Raji (cell line): Measurements from ENCODE around the gene SF3A1.

ENCODE experiments used
- POLR2A ChIP-seq: IDR thresholded peaks from 2 replicates; pipeline ENCODE4 v1.6.1; 2011; ENCODE audit warnings: low read depth, low read length, control low read depth; ENCODE audit not compliant: insufficient read depth

Gene SF3A1

GRCh38 chr22:30305906-30306626 is 50.6 kb downstream of the SF3A1 start:
- no peak for TF ChIP-seq POLR2A

GRCh38 chr22:30305519-30305905 is 51.2 kb downstream of the SF3A1 start:
- peak; percentile 92 for TF ChIP-seq POLR2A

GRCh38 chr22:30304495-30305244 is 52.0 kb downstream of the SF3A1 start:
- TF ChIP-seq POLR2A = no peak

- no peak for TF ChIP-seq POLR2A
Measured at GRCh38 chr22:30302810-30303138, 53.9 kb downstream of the SF3A1 start.

GRCh38 chr22:30301995-30302809 is 54.5 kb downstream of the SF3A1 start:
- TF ChIP-seq POLR2A = no peak

- no peak for TF ChIP-seq POLR2A
Measured at GRCh38 chr22:30299322-30299721, 57.4 kb downstream of the SF3A1 start.

- no peak for TF ChIP-seq POLR2A
Measured at GRCh38 chr22:30297991-30298701, 58.5 kb downstream of the SF3A1 start.

GRCh38 chr22:30297276-30297990 is 59.3 kb downstream of the SF3A1 start:
- no peak for TF ChIP-seq POLR2A

- TF ChIP-seq POLR2A = no peak
Measured at GRCh38 chr22:30296833-30297232, 59.9 kb downstream of the SF3A1 start.

- no peak for TF ChIP-seq POLR2A
Measured at GRCh38 chr22:30296324-30296723, 60.4 kb downstream of the SF3A1 start.

- no peak for TF ChIP-seq POLR2A
Measured at GRCh38 chr22:30295576-30295975, 61.1 kb downstream of the SF3A1 start.

GRCh38 chr22:30294830-30295229 is 61.9 kb downstream of the SF3A1 start:
- TF ChIP-seq POLR2A = no peak

GRCh38 chr22:30294066-30294465 is 62.6 kb downstream of the SF3A1 start:
- TF ChIP-seq POLR2A = no peak

- no peak for TF ChIP-seq POLR2A
Measured at GRCh38 chr22:30293026-30293425, 63.7 kb downstream of the SF3A1 start.

- no peak for TF ChIP-seq POLR2A
Measured at GRCh38 chr22:30292069-30292970, 64.4 kb downstream of the SF3A1 start.
